ENCODE results near the gene ELF3.
"Not testable (repeated sequence)": the region's sequence is repeated elsewhere in the genome, so short reads cannot be mapped to it uniquely, and the experiment has no call there.

GRCh38 chr1:202019235-202019558, 8.8 kb downstream of the ELF3 start:
- not testable (repeated sequence) for TF ChIP-seq CTCF (conservative IDR thresholded peaks at IDR 0.05; ENCODE audit: low read length); EZH2phosphoT487 (IDR thresholded peaks at IDR 0.05; ENCODE audit: borderline replicate concordance, low read depth, low read length)
